ENCODE data around the gene CDADC1. TPM values are rescaled to one million over a fixed set of nuclear protein-coding genes. Genes with fewer than 3 reads are reported as not detected.

CDADC1 gene
- total and polyA plus RNA-seq, 2 of the 13 experiments (the other 11 are each of a cell fraction or from before 2014, with no cell fraction given): 2.4 to 9.0 TPM

DNA sequence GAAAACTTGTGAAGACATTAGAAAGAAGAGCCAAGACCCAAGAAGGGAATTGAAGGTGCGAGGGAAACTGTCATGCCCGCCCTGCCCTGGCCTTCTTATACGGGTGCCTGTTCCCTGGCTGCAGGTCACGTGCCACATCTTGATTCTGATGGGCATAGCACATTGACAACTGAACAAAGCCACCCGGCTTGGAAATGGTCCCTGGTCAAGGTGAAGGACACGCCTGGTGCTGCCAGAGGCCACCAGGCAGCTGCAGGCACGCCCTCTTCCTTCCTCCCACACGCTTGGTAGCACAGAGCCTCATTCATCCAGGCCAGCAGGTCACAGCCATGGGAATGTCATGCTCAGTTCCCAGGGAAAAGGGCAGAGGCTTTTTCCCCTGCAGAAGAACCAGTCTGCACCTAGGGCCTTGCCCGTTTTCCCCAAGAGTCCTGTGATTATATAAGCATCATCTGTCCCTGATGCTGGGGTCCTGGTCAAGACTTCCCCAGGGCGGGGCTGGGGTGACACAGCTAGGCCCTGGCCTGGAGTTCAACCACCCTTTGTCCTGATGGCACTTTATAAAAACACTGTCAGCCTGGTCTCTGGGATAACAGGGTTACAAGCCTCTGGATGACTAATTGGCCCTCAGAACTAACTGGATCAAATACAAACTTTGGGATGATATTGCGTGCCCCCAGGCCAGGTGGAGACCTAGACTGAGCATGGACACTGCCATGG, 56.0 kb downstream of the CDADC1 start (continued):
- TF ChIP-seq EHMT2 (IDR thresholded peaks at IDR 0.05; ENCODE audit: borderline replicate concordance, low read depth, low read length) (no peak), FOXA1 (IDR thresholded peaks at IDR 0.05) (no peak), FOXA1 (CRISPR knock-in tag; IDR thresholded peaks at IDR 0.05) (peak; percentile 27; the same call in 1 of the 2 replicates), SIX4 (CRISPR knock-in tag; IDR thresholded peaks at IDR 0.05) (no peak), ZSCAN31 (CRISPR knock-in tag; IDR thresholded peaks at IDR 0.05; ENCODE audit: low read depth) (peak; percentile 43; the same call in 1 of the 2 replicates), SMAD3 (CRISPR knock-in tag; IDR thresholded peaks at IDR 0.05) (no peak), PPARG (CRISPR knock-in tag; conservative IDR thresholded peaks at IDR 0.05) (peak; percentile 67; the same call in 1 of the 2 replicates), KMT2A (CRISPR knock-in tag; IDR thresholded peaks at IDR 0.05) (no peak), TEAD3 (CRISPR knock-in tag; optimal IDR thresholded peaks at IDR 0.05; ENCODE audit: borderline replicate concordance) (peak; percentile 84), ZNF788 (CRISPR knock-in tag; IDR thresholded peaks at IDR 0.05; ENCODE audit: borderline replicate concordance) (peak; percentile 73; the same call in 1 of the 2 replicates), HNF4G (IDR thresholded peaks at IDR 0.05; ENCODE audit: borderline replicate concordance, low read depth, low read length) (no peak), HNF4G (CRISPR knock-in tag; IDR thresholded peaks at IDR 0.05; ENCODE audit: borderline replicate concordance, low read depth) (no peak; the same call in 1 of the 2 replicates), SIX1 (CRISPR knock-in tag; IDR thresholded peaks at IDR 0.05; ENCODE audit: borderline replicate concordance) (no peak), ZNF124 (CRISPR knock-in tag; IDR thresholded peaks at IDR 0.05) (0 out of 2 replicates have a peak, but pooled peaks have one; percentile 41)
- TF ChIP-seq, protein P1, sequence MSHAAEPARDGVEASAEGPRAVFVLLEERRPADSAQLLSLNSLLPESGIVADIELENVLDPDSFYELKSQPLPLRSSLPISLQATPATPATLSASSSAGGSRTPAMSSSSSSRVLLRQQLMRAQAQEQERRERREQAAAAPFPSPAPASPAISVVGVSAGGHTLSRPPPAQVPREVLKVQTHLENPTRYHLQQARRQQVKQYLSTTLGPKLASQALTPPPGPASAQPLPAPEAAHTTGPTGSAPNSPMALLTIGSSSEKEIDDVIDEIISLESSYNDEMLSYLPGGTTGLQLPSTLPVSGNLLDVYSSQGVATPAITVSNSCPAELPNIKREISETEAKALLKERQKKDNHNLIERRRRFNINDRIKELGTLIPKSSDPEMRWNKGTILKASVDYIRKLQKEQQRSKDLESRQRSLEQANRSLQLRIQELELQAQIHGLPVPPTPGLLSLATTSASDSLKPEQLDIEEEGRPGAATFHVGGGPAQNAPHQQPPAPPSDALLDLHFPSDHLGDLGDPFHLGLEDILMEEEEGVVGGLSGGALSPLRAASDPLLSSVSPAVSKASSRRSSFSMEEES (CRISPR knock-in tag; IDR thresholded peaks at IDR 0.05): peak; percentile 64; the same call in 1 of the 2 replicates
- TF ChIP-seq, protein P2, sequence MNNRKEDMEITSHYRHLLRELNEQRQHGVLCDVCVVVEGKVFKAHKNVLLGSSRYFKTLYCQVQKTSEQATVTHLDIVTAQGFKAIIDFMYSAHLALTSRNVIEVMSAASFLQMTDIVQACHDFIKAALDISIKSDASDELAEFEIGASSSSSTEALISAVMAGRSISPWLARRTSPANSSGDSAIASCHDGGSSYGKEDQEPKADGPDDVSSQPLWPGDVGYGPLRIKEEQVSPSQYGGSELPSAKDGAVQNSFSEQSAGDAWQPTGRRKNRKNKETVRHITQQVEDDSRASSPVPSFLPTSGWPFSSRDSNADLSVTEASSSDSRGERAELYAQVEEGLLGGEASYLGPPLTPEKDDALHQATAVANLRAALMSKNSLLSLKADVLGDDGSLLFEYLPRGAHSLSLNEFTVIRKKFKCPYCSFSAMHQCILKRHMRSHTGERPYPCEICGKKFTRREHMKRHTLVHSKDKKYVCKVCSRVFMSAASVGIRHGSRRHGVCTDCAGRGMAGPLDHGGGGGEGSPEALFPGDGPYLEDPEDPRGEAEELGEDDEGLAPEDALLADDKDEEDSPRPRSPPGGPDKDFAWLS (CRISPR knock-in tag; IDR thresholded peaks at IDR 0.05; ENCODE audit: borderline replicate concordance): no peak
- TF ChIP-seq, protein P3, sequence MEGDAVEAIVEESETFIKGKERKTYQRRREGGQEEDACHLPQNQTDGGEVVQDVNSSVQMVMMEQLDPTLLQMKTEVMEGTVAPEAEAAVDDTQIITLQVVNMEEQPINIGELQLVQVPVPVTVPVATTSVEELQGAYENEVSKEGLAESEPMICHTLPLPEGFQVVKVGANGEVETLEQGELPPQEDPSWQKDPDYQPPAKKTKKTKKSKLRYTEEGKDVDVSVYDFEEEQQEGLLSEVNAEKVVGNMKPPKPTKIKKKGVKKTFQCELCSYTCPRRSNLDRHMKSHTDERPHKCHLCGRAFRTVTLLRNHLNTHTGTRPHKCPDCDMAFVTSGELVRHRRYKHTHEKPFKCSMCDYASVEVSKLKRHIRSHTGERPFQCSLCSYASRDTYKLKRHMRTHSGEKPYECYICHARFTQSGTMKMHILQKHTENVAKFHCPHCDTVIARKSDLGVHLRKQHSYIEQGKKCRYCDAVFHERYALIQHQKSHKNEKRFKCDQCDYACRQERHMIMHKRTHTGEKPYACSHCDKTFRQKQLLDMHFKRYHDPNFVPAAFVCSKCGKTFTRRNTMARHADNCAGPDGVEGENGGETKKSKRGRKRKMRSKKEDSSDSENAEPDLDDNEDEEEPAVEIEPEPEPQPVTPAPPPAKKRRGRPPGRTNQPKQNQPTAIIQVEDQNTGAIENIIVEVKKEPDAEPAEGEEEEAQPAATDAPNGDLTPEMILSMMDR (CRISPR knock-in tag; IDR thresholded peaks at IDR 0.05): 0 out of 2 replicates have a peak, but pooled peaks have one; percentile 17
- TF ChIP-seq, protein P4, sequence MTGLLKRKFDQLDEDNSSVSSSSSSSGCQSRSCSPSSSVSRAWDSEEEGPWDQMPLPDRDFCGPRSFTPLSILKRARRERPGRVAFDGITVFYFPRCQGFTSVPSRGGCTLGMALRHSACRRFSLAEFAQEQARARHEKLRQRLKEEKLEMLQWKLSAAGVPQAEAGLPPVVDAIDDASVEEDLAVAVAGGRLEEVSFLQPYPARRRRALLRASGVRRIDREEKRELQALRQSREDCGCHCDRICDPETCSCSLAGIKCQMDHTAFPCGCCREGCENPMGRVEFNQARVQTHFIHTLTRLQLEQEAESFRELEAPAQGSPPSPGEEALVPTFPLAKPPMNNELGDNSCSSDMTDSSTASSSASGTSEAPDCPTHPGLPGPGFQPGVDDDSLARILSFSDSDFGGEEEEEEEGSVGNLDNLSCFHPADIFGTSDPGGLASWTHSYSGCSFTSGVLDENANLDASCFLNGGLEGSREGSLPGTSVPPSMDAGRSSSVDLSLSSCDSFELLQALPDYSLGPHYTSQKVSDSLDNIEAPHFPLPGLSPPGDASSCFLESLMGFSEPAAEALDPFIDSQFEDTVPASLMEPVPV (CRISPR knock-in tag; IDR thresholded peaks at IDR 0.05): no peak
- TF ChIP-seq, protein P5, sequence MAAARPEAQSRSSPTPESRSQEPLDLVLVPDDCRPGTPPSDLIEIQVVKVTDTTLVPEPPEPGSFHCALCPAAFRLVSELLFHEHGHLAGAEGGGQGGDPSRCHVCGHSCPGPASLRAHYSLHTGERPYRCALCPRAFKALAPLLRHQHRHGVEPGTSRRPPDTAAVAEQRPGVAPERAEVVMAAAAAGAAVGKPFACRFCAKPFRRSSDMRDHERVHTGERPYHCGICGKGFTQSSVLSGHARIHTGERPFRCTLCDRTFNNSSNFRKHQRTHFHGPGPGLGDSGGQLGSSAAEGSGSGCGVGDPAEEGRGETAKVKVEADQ (CRISPR knock-in tag; IDR thresholded peaks at IDR 0.05; ENCODE audit: borderline replicate concordance): no peak
- TF ChIP-seq, protein P6, sequence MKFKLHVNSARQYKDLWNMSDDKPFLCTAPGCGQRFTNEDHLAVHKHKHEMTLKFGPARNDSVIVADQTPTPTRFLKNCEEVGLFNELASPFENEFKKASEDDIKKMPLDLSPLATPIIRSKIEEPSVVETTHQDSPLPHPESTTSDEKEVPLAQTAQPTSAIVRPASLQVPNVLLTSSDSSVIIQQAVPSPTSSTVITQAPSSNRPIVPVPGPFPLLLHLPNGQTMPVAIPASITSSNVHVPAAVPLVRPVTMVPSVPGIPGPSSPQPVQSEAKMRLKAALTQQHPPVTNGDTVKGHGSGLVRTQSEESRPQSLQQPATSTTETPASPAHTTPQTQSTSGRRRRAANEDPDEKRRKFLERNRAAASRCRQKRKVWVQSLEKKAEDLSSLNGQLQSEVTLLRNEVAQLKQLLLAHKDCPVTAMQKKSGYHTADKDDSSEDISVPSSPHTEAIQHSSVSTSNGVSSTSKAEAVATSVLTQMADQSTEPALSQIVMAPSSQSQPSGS (CRISPR knock-in tag; IDR thresholded peaks at IDR 0.05): no peak

Measured in HepG2 (cell line).